Hepatocyte (in vitro differentiated cells): ENCODE measurements around the gene RASD2. TPM values are rescaled to one million over a fixed set of nuclear protein-coding genes. Genes with fewer than 3 reads are reported as not detected.

Experiments used
- DNase-seq: peaks from one replicate; pipeline ENCODE4 v3.0.0-alpha.2; 2016; ENCODE audit warnings: low spot score
- H2AFZ ChIP-seq: fragments of 200-600 bp; sonication (generic); 2 replicates; pipeline ENCODE4 v1.6.0; 2016; ENCODE audit warnings: antibody characterized with exemption, mild to moderate bottlenecking
- H3K27ac ChIP-seq: fragments of 200-600 bp; sonication (generic); 2 replicates; pipeline ENCODE4 v1.5.1; 2016; ENCODE audit warnings: mild to moderate bottlenecking
- H3K27me3 ChIP-seq: fragments of 200-600 bp; sonication (generic); 2 replicates; pipeline ENCODE4 v1.6.1; 2016
- H3K36me3 ChIP-seq: fragments of 200-600 bp; sonication (generic); replicated peaks from 2 replicates; pipeline ENCODE4 v1.5.1; 2016; ENCODE audit warnings: low read depth; ENCODE audit not compliant: insufficient read depth
- H3K4me1 ChIP-seq: fragments of 200-600 bp; sonication (generic); 2 replicates; pipeline ENCODE4 v1.5.1; 2016; ENCODE audit warnings: mild to moderate bottlenecking, moderate library complexity; ENCODE audit not compliant: insufficient read depth
- H3K4me2 ChIP-seq: fragments of 200-600 bp; sonication (generic); 2 replicates; pipeline ENCODE4 v1.6.0; 2016
- H3K4me3 ChIP-seq: fragments of 200-600 bp; sonication (generic); 2 replicates; pipeline ENCODE4 v1.5.1; 2016; ENCODE audit warnings: mild to moderate bottlenecking
- H3K79me2 ChIP-seq: fragments of 200-600 bp; sonication (generic); 2 replicates; pipeline ENCODE4 v1.6.0; 2017; ENCODE audit warnings: mild to moderate bottlenecking
- H3K9me2 ChIP-seq: fragments of 200-600 bp; sonication (generic); replicated peaks from 2 replicates; pipeline ENCODE4 v1.6.0; 2017; ENCODE audit warnings: mild to moderate bottlenecking; ENCODE audit not compliant: insufficient read depth
- H3K9me3 ChIP-seq: fragments of 200-600 bp; sonication (generic); 2 replicates; pipeline ENCODE4 v1.5.1; 2016; ENCODE audit warnings: low read depth, mild to moderate bottlenecking
- H4K20me1 ChIP-seq: fragments of 200-600 bp; sonication (generic); 2 replicates; pipeline ENCODE4 v1.6.0; 2016; ENCODE audit warnings: mild to moderate bottlenecking; ENCODE audit not compliant: insufficient read depth, poor library complexity, severe bottlenecking
- CTCF ChIP-seq: fragments of 200-600 bp; sonication (generic); IDR thresholded peaks from 2 replicates; pipeline ENCODE4 v1.5.1; 2016; ENCODE audit warnings: antibody characterized with exemption, mild to moderate bottlenecking; ENCODE audit not compliant: poor library complexity
- EZH2 ChIP-seq: fragments of 200-600 bp; sonication (generic); IDR thresholded peaks from 2 replicates; pipeline ENCODE4 v1.6.1; 2016; ENCODE audit warnings: antibody characterized with exemption, mild to moderate bottlenecking, borderline replicate concordance
- EZH2phosphoT487 ChIP-seq: fragments of 200-600 bp; sonication (generic); IDR thresholded peaks from one replicate; pipeline ENCODE4 v1.6.1; 2018; ENCODE audit warnings: antibody characterized with exemption, mild to moderate bottlenecking, low read depth, moderate library complexity; ENCODE audit not compliant: unreplicated experiment, severe bottlenecking
- WGBS: methylation state at CpG from one replicate; pipeline ENCODE4 v1.1.6; 2016; ENCODE audit warnings: low lambda C conversion rate; ENCODE audit errors: missing lambda C conversion rate; 5-methylcytosine and 5-hydroxymethylcytosine counted together
- polyA plus RNA-seq: library from polyadenylated mRNA; unstranded; fragments of >200 nt; fragmentation: Nextera tagmentation; extraction: Ambion mirVana; gene quantifications from 2 replicates; pipeline ENCODE4 v1.2.1, GENCODE V29; 2016
- total RNA-seq: library from RNA; depleted of rRNA; stranded (reverse); fragments of >200 nt; gene quantifications from 2 replicates; pipeline ENCODE4 v1.2.3, GENCODE V29; 2014

The RASD2 gene
- total and polyA plus RNA-seq, 2 experiments from 2014 or later: 1.3 to 12.7 TPM

GRCh38 chr22:35555483-35555890 lies 14.9 kb downstream of the RASD2 start:
- Histone ChIP-seq H3K79me2 (no peaks in the 10 kb centered on the region), H3K27ac (no peak overlapping the region), H2AFZ (no peak overlapping the region), H3K4me2 (no peak overlapping the region), H3K27me3 (no peaks in the 10 kb centered on the region), H3K4me1 (no peaks in the 10 kb centered on the region), H4K20me1 (no peaks in the 10 kb centered on the region), H3K36me3 (no peaks in the 10 kb centered on the region), H3K9me2 (no peaks in the 10 kb centered on the region), H3K9me3 (no peaks in the 10 kb centered on the region), H3K4me3 (no peak overlapping the region)
- DNase-seq: no peak
- TF ChIP-seq CTCF: no peak
- no peak for TF ChIP-seq EZH2
- no peak for TF ChIP-seq EZH2phosphoT487
- 74% methylated on average over 13 of the region's 13 CpGs for WGBS

GRCh38 chr22:35555946-35556547 lies 15.4 kb downstream of the RASD2 start:
- Histone ChIP-seq H3K79me2 (no peaks in the 10 kb centered on the region), H2AFZ (no peak overlapping the region), H3K27me3 (no peaks in the 10 kb centered on the region), H3K36me3 (no peaks in the 10 kb centered on the region), H3K27ac (no peak overlapping the region), H4K20me1 (no peaks in the 10 kb centered on the region), H3K9me3 (no peaks in the 10 kb centered on the region), H3K4me3 (no peak overlapping the region), H3K9me2 (no peaks in the 10 kb centered on the region), H3K4me2 (no peak overlapping the region), H3K4me1 (no peaks in the 10 kb centered on the region)
- 71% methylated on average over 10 of the region's 10 CpGs for WGBS
- TF ChIP-seq CTCF (no peak), EZH2 (no peak), EZH2phosphoT487 (no peak)
- no peak for DNase-seq

- Histone ChIP-seq H3K79me2 (no peaks in the 10 kb centered on the region), H3K27me3 (no peaks in the 10 kb centered on the region), H3K4me3 (no peak overlapping the region), H3K4me1 (peaks cover 3% of the 10 kb centered on the region), H2AFZ (no peak overlapping the region), H3K36me3 (no peaks in the 10 kb centered on the region), H3K9me3 (no peaks in the 10 kb centered on the region), H3K4me2 (no peak overlapping the region), H3K9me2 (no peaks in the 10 kb centered on the region), H3K27ac (no peak overlapping the region), H4K20me1 (no peaks in the 10 kb centered on the region)
- 86% methylated on average over 5 of the region's 5 CpGs for WGBS
- TF ChIP-seq EZH2phosphoT487 (no peak), CTCF (no peak), EZH2 (no peak)
- no peak for DNase-seq
These were observed 16.0 kb downstream of the RASD2 start for GRCh38 chr22:35556666-35557065.

- H3K27ac ChIP-seq: no peak overlapping the region
- no peaks in the 10 kb centered on the region for H3K27me3 ChIP-seq
- H3K79me2 ChIP-seq: no peaks in the 10 kb centered on the region
- WGBS: 92% methylated on average over 5 of the region's 5 CpGs
- H3K9me3 ChIP-seq: no peaks in the 10 kb centered on the region
- H2AFZ ChIP-seq: no peak overlapping the region
- TF ChIP-seq EZH2 (no peak), CTCF (no peak), EZH2phosphoT487 (no peak)
- H3K4me2 ChIP-seq: no peak overlapping the region
- no peaks in the 10 kb centered on the region for H4K20me1 ChIP-seq
- H3K9me2 ChIP-seq: no peaks in the 10 kb centered on the region
- DNase-seq: no peak
- H3K4me1 ChIP-seq: peaks cover 3% of the 10 kb centered on the region
- no peak overlapping the region for H3K4me3 ChIP-seq
- H3K36me3 ChIP-seq: no peaks in the 10 kb centered on the region
These were observed 17.4 kb downstream of the RASD2 start for GRCh38 chr22:35558031-35558430.
